Fibroblast of the aortic adventitia (primary cell): ENCODE data around the gene RAD51B. TPM values are rescaled to one million over a fixed set of nuclear protein-coding genes. Genes with fewer than 3 reads are reported as not detected.

ENCODE experiments used
- DNase-seq: peaks from one replicate; pipeline ENCODE4 v3.0.0-alpha.2; 2010; ENCODE audit warnings: low read depth
- H3K4me3 ChIP-seq: 2 replicates; pipeline ENCODE4 v1.5.1; 2011; ENCODE audit warnings: low read depth, mild to moderate bottlenecking, control low read depth, low read length, moderate library complexity
- total RNA-seq: library from RNA; depleted of rRNA; stranded (reverse); fragments of >200 nt; gene quantifications from 2 replicates; pipeline ENCODE4 v1.2.3, GENCODE V29; 2012; ENCODE audit warnings: low replicate concordance
- TF ChIP-seq, protein P1 (sequence below): IDR thresholded peaks from 2 replicates; pipeline ENCODE4 v1.5.1; 2011; ENCODE audit warnings: mild to moderate bottlenecking, low read length, control low read depth, inconsistent platforms; ENCODE audit not compliant: insufficient read depth

Gene RAD51B
- total RNA-seq, 1 donor: 28.7 TPM

DNA sequence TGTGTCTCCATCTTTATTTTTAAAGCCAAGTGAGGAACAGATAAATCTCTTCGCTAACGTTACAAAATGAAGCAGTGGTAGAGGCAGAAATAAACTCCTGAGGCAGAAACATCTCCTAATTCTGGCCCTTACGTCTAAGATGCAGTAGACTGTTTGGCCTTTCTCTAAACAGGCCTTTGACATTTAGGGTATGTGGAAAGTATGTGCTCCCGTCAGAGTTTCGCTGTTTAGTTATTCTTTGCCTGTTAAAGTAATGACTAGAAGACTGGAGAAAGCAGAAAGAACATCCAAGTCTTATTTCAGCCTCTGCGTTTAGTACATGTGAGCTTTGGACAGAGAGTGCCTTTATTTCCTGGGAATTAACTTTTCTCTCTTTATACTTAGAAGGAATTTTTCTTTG lies 216.6 kb downstream of the RAD51B start:
- no peak for DNase-seq
- TF ChIP-seq, protein P1, sequence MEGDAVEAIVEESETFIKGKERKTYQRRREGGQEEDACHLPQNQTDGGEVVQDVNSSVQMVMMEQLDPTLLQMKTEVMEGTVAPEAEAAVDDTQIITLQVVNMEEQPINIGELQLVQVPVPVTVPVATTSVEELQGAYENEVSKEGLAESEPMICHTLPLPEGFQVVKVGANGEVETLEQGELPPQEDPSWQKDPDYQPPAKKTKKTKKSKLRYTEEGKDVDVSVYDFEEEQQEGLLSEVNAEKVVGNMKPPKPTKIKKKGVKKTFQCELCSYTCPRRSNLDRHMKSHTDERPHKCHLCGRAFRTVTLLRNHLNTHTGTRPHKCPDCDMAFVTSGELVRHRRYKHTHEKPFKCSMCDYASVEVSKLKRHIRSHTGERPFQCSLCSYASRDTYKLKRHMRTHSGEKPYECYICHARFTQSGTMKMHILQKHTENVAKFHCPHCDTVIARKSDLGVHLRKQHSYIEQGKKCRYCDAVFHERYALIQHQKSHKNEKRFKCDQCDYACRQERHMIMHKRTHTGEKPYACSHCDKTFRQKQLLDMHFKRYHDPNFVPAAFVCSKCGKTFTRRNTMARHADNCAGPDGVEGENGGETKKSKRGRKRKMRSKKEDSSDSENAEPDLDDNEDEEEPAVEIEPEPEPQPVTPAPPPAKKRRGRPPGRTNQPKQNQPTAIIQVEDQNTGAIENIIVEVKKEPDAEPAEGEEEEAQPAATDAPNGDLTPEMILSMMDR: no peak
- H3K4me3 ChIP-seq: no peak overlapping the region

DNA sequence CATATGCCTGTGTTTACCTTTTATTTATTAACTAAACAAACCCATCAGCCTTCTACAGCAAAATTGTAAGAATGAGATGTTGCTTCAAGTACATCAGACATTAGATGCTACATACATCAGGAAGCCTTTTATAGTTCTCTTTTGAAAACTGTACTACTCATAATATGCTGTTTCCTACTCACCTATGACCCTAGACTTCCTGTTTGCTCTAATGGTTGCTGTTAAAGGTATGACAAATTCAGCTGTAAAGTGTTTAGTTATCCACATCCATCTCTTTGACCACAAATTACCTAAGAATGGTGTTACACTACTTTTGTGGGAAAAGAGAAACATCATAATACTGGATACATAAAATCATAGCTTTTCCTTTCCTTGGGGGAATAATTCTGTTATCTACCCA lies 220.0 kb downstream of the RAD51B start:
- no peak for DNase-seq
- TF ChIP-seq, protein P1: no peak
- no peak overlapping the region for H3K4me3 ChIP-seq

DNA sequence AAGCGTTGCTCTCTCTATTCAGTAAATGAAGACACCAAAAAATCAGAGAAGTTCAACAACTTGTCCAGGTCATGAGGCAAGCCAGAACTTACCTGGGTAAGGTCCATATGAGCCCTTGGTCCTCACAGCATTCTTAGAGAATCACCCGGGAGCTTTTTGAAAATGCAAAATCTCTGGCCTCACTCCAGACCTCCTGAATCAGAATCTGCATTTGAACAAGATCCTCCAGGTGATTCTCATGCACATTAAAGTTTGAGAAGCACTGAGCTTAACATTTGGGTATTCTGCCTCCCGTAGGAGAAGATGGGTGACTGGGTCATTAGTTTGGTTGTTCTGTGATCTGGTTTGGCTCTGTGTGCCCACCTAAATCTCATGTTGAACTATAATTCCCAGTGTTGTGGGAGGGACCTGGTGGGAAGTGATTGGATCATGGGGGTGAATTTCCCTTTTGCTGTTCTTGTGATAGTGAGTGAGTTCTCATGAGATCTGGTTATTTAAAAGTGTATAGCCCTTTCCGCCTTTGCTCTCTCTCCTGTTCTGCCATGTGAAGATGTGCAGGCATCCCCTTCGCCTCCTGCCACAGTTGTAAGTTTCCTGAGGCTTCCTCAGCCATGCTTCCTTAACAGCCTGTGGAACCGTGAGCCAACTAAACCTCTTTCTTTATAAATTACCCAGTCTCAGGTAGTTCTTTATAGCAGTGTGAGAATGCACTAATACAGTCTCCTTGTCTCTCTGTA lies 221.2 kb downstream of the RAD51B start:
- no peak overlapping the region for H3K4me3 ChIP-seq
- DNase-seq: no peak
- TF ChIP-seq, protein P1: no peak

DNA sequence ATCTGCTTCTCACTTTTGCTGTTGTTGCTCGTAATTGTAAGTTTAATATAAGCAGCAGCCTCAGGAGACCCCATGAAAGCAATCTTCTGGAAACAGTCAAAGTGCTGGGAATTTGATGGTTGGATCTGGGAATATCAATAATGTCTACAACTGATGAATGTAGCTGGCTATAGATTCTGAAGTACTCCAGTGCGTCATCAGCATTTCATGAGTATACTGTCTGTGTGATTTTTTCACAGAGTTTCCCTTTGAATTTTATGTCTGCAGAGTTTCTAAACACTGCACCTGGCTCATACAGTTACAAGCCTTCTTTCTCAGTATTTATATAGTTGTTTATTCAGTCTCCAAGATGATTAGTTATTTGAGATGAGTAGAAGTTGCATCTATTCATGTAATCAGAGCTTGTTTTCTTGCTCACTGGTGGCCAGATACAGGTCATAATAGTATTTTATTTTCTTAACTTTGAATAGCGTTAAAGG lies 222.3 kb downstream of the RAD51B start:
- TF ChIP-seq, protein P1: no peak
- no peak for DNase-seq
- no peak overlapping the region for H3K4me3 ChIP-seq

DNA sequence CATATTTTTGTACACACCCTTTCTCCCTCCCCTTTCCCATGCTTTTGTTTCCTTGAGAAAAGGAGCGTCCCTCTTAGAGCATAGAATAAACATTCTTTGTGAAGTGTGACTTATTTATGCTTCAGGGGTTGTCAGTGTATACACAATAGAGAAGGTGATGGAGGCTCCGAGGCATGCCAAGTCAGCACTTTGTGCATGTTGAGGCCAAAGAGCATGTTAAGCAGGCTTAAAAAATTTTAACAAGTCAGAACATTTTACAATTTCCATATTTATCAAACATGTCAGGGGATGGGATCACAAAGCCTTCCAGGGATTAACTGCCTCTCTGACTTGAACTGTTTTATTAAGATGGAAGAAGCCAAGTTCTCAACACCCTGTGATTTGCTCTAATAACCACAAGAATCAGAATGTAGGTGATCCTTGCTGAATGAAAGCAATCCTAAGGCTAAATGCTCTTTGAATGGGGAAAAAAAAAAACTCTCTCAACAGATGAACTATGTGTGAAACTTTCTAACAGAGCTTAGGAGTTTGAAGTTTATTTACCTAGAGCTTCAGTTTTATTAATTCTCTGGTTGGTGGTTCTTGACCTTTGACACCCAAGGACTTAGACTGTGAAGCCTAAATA lies 223.1 kb downstream of the RAD51B start:
- no peak for DNase-seq
- H3K4me3 ChIP-seq: no peak overlapping the region
- TF ChIP-seq, protein P1: no peak

DNA sequence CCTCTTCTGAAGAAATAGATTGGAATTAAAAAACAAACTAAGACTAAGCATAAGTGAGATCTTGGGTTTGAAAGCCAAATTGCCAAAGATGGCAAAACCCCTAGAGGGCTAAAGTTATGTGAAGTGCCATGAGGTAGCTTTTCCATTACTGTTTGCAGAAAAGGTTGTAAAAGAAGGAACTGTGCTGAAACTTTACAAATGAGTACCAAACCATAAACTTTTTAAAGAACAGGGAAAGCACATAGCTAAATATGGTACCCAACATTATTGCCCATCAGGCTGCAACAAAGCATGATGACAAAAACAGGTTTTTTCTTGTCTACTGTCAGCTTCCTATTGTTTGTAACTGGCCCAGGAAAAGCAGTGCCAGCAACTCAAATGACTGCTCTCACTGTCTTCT lies 224.2 kb downstream of the RAD51B start:
- TF ChIP-seq, protein P1: no peak
- no peak overlapping the region for H3K4me3 ChIP-seq
- DNase-seq: no peak
